ENCODE data around the gene HUNK. TPM values are rescaled to one million over a fixed set of nuclear protein-coding genes. Genes with fewer than 3 reads are reported as not detected.

The HUNK gene
- polyA plus RNA-seq, 10 donors, result 5.3 to 13.4 (median 7.0) TPM

- DNase-seq, result peak in 2 of 3 donors; percentile 48 to 49
Observed at GRCh38 chr21:32044205-32045180, 171.7 kb downstream of the HUNK start.

DNA sequence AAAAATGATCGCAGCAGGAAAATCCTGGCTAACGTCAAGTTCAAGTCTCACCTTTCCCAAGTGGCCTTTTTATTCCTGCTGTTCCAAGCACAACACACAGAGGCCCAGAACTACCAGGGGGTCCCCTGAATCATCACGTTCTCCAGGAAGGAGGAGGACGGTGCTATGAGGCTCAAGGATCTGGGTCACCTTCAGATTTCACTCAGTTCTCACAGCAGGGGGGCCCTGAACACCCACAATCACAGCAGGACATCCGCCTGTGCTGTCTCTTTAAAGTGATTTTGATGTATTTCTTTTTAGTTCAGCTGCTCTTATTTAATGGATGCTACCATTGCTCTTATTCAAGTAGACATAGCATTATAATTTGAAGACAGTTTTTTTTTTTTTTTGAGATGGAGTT lies 173.4 kb downstream of the HUNK start:
- DNase-seq, result no peak

DNA sequence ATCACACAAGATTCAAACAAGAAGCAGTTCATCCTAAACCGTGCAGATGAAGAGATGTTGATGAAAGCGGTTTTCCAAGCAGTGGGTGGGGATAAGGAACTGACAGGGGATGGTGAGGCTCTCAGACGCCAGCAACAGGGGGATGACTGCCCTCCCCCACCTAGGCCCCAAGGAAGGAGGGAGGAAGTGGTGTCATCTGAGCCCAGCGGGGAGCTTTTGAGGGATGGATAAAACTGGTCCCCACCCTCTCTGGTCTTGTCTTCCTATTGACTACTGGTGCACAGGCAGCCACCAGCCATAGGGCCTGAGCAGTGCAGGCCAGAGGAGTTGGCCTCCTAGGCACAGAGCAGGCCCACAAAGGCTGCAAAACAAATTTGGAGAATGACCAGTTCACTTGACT lies 175.5 kb downstream of the HUNK start:
- no peak for DNase-seq

Other genes starting within 250 kb of the HUNK start
- gene SOD1, start 213.3 kb upstream of the HUNK start, polyA plus RNA-seq (ENCODE audit: insufficient read length in 10 of 10), result 100 to 1,000 TPM; 112 to 161 (median 122) TPM
- 10 to 100 TPM; 18.5 to 29.1 (median 25.2) TPM for gene SCAF4, start 140.9 kb upstream of the HUNK start, polyA plus RNA-seq (ENCODE audit: insufficient read length in 10 of 10)